Upper lobe of left lung (tissue), 6 donors: ENCODE results near the gene SPRED3. TPM values are rescaled to one million over a fixed set of nuclear protein-coding genes. Genes with fewer than 3 reads are reported as not detected.

Source experiments
- ATAC-seq, 2 donors: fragments of 200-7000 bp; cut with Tn5 transposase; one replicate each; pipeline ENCODE4 v1.9.1; 2022; ENCODE audit warnings: mild to moderate bottlenecking in 2 of 2, moderate library complexity in 2 of 2; ENCODE audit not compliant: low FRiP score in 2 of 2
- DNase-seq, 2 donors: peaks; one replicate each; pipeline ENCODE4 v3.0.0-alpha.2; 2019 to 2020
- H3K27ac ChIP-seq, 4 donors: fragments of 200-600 bp; sonication (generic); one replicate each; pipeline ENCODE4 v1.5.1; 2016 to 2019
- H3K27me3 ChIP-seq, 4 donors: fragments of 200-600 bp; sonication (generic); one replicate each; pipeline ENCODE4 v1.5.1; 2017 to 2019
- H3K36me3 ChIP-seq, 4 donors: fragments of 200-600 bp; sonication (generic); one replicate each; pipeline ENCODE4 v1.5.1; 2016 to 2019
- H3K4me1 ChIP-seq, 4 donors: fragments of 200-600 bp; sonication (generic); one replicate each; pipeline ENCODE4 v1.5.1; 2018 to 2019
- H3K4me3 ChIP-seq, 4 donors: fragments of 200-600 bp; sonication (generic); one replicate each; pipeline ENCODE4 v1.5.1; 2017 to 2019; ENCODE audit warnings: mild to moderate bottlenecking in 2 of 4, moderate library complexity in 1 of 4
- H3K9me3 ChIP-seq, 4 donors: fragments of 200-600 bp; sonication (generic); one replicate each; pipeline ENCODE4 v1.5.1; 2018 to 2019
- CTCF ChIP-seq, 6 experiments: fragments of 450-650 bp in 4 of 6; fragments of 200-600 bp in 2 of 6; sonication (generic) in 2 of 6; IDR thresholded peaks; one replicate each; pipeline ENCODE4 v1.5.1; 2016 to 2019; ENCODE audit warnings: antibody characterized with exemption in 6 of 6
- EP300 ChIP-seq, 4 donors: sonication (generic); formaldehyde crosslinking; IDR thresholded peaks; one replicate each; pipeline ENCODE4 v1.5.1; 2017; ENCODE audit warnings: antibody characterized with exemption in 4 of 4, control low read depth in 2 of 4
- POLR2A ChIP-seq, 4 donors: fragments of 450-650 bp; IDR thresholded peaks; one replicate each; pipeline ENCODE4 v1.5.1; 2016 to 2017; ENCODE audit warnings: antibody characterized with exemption in 4 of 4, mild to moderate bottlenecking in 2 of 4
- POLR2AphosphoS5 ChIP-seq, 2 donors: sonication (generic); formaldehyde crosslinking; IDR thresholded peaks; one replicate each; pipeline ENCODE4 v1.5.1; 2017; ENCODE audit warnings: antibody characterized with exemption in 2 of 2
- WGBS, 2 donors: methylation state at CpG; one replicate each; pipeline ENCODE4 v1.1.5; 2017 to 2018; 5-methylcytosine and 5-hydroxymethylcytosine counted together
- total RNA-seq, 6 donors: library from RNA; depleted of rRNA in 4 of 6; stranded (reverse); fragments of >200 nt in 4 of 6; gene quantifications; one replicate each; pipeline versions ENCODE4 v1.1.0 to v1.2.1, GENCODE V29; 2016 to 2021
- donor health status: DM: no; HTN: no; CAD: no; lungs with moderate emphysema.
- donor health status: DM: no; HTN: yes; CAD: no; lungs with severe emphysema.

The SPRED3 gene
- total RNA-seq, 6 donors from 2014 or later: 0.11 to 2.1 (median 0.85) TPM

GRCh38 chr19:38441657-38442348 lies 53.3 kb downstream of the SPRED3 start:
- Histone ChIP-seq H3K4me1 (no peaks in the 10 kb centered on the region), H3K4me3 (no peak overlapping the region), H3K27ac (no peak overlapping the region), H3K27me3 (no peaks in the 10 kb centered on the region), H3K9me3 (no peaks in the 10 kb centered on the region), H3K36me3 (no peaks in the 10 kb centered on the region)
- 25 to 33% methylated on average over 6 to 7 of the region's 7 CpGs for WGBS, 2 donors
- no peak for ATAC-seq
- no peak for TF ChIP-seq POLR2AphosphoS5 (IDR thresholded peaks at IDR 0.05)
- no peak for TF ChIP-seq CTCF (IDR thresholded peaks at IDR 0.05)
- no peak for TF ChIP-seq EP300 (IDR thresholded peaks at IDR 0.05)
- TF ChIP-seq POLR2A (IDR thresholded peaks at IDR 0.05): no peak
- DNase-seq: no peak

GRCh38 chr19:38442736-38443135 lies 54.2 kb downstream of the SPRED3 start:
- whole genome bisulfite sequencing, 2 donors: 83 to 85% methylated on average over 7 to 9 of the region's 9 CpGs
- DNase-seq (no peak), ATAC-seq (no peak)
- no peaks in the 10 kb centered on the region for H3K4me1 ChIP-seq
- no peak overlapping the region for H3K4me3 ChIP-seq
- H3K27me3 ChIP-seq: no peaks in the 10 kb centered on the region
- H3K9me3 ChIP-seq: no peaks in the 10 kb centered on the region
- TF ChIP-seq POLR2A (IDR thresholded peaks at IDR 0.05) (no peak), CTCF (IDR thresholded peaks at IDR 0.05) (no peak), EP300 (IDR thresholded peaks at IDR 0.05) (no peak), POLR2AphosphoS5 (IDR thresholded peaks at IDR 0.05) (no peak)
- no peak overlapping the region for H3K27ac ChIP-seq
- no peaks in the 10 kb centered on the region for H3K36me3 ChIP-seq

- Histone ChIP-seq H3K36me3 (no peaks in the 10 kb centered on the region), H3K4me3 (no peak overlapping the region), H3K27me3 (no peaks in the 10 kb centered on the region), H3K4me1 (no peaks in the 10 kb centered on the region), H3K27ac (no peak overlapping the region), H3K9me3 (no peaks in the 10 kb centered on the region)
- TF ChIP-seq POLR2AphosphoS5 (IDR thresholded peaks at IDR 0.05) (no peak), POLR2A (IDR thresholded peaks at IDR 0.05) (no peak), CTCF (IDR thresholded peaks at IDR 0.05) (no peak), EP300 (IDR thresholded peaks at IDR 0.05) (no peak)
- no peak for ATAC-seq
- peak in 1 of 2 donors; percentile 63 for DNase-seq
- WGBS, 2 donors: 90 to 95% methylated on average over 14 to 15 of the region's 15 CpGs
These were observed 55.0 kb downstream of the SPRED3 start for GRCh38 chr19:38443458-38443999.

- TF ChIP-seq POLR2A (IDR thresholded peaks at IDR 0.05): no peak
- no peak for TF ChIP-seq EP300 (IDR thresholded peaks at IDR 0.05)
- no peak for TF ChIP-seq CTCF (IDR thresholded peaks at IDR 0.05)
- TF ChIP-seq POLR2AphosphoS5 (IDR thresholded peaks at IDR 0.05): no peak
- Histone ChIP-seq H3K4me3 (no peak overlapping the region), H3K4me1 (no peaks in the 10 kb centered on the region), H3K27ac (no peak overlapping the region), H3K27me3 (no peaks in the 10 kb centered on the region), H3K9me3 (no peaks in the 10 kb centered on the region), H3K36me3 (no peaks in the 10 kb centered on the region)
- no peak for DNase-seq
- 82 to 85% methylated on average over 5 to 7 of the region's 7 CpGs for WGBS, 2 donors
- ATAC-seq: no peak
These were observed 55.5 kb downstream of the SPRED3 start for GRCh38 chr19:38444026-38444425.

- Histone ChIP-seq H3K9me3 (no peaks in the 10 kb centered on the region), H3K27me3 (no peaks in the 10 kb centered on the region), H3K4me3 (no peak overlapping the region), H3K27ac (no peak overlapping the region), H3K36me3 (no peaks in the 10 kb centered on the region), H3K4me1 (no peaks in the 10 kb centered on the region)
- ATAC-seq: no peak
- no peak for DNase-seq
- 94 to 96% methylated on average over 7 of the region's 7 CpGs for WGBS, 2 donors
- TF ChIP-seq POLR2AphosphoS5 (IDR thresholded peaks at IDR 0.05) (no peak), POLR2A (IDR thresholded peaks at IDR 0.05) (no peak), EP300 (IDR thresholded peaks at IDR 0.05) (no peak), CTCF (IDR thresholded peaks at IDR 0.05) (no peak)
These were observed 56.9 kb downstream of the SPRED3 start for GRCh38 chr19:38445362-38445761.
